Hindlimb muscle (tissue), 1 donor: ENCODE data around the gene NCK1. TPM values are rescaled to one million over a fixed set of nuclear protein-coding genes. Genes with fewer than 3 reads are reported as not detected.

Experiments
- DNase-seq: peaks from one replicate; pipeline ENCODE4 v3.0.0-alpha.2; 2013
- polyA plus RNA-seq: library from polyadenylated mRNA; unstranded; fragments of 120-200 nt; gene quantifications from one replicate; pipeline ENCODE4 v1.2.1, GENCODE V29; 2013; ENCODE audit not compliant: insufficient read length

NCK1 gene
- polyA plus RNA-seq, 1 donor, result 29.0 TPM

DNA sequence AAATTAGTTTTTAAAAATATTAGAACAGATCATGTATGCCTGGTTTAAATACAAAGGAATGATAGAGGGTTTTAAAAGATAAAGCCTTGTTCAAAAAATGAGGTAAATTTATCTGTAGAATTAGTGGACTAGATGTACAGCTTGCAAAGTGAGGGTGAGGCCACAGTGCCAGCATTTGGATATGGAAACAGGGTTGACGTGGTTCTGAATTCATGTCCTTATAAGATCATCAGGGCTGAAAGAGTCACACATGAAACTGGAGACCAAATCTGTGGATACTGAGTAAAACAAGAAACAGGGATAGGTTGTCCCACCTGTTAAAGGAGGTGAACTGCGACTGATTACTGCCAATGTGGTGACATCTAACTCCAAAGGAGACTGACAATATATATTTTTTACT, 46.3 kb downstream of the NCK1 start:
- DNase-seq, result no peak

DNA sequence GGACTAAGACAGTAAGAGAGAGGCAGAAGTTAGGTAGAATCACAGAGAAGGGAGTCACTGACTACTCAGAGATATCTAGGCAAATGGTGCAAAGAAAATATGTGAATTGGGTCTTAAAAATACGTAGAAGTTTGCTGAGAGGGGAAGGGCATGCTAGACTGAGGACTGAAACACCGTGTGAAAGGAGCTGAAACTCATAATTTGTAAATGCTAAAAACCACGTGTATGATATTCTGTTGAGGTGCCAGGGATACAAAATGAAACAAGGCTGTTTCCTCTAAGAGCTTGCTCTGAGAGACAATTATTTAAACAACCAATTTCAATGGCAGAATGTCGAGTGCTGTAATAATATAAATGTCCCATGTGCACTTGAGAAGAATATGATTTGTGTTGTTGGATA, 47.2 kb downstream of the NCK1 start:
- DNase-seq, result no peak

DNA sequence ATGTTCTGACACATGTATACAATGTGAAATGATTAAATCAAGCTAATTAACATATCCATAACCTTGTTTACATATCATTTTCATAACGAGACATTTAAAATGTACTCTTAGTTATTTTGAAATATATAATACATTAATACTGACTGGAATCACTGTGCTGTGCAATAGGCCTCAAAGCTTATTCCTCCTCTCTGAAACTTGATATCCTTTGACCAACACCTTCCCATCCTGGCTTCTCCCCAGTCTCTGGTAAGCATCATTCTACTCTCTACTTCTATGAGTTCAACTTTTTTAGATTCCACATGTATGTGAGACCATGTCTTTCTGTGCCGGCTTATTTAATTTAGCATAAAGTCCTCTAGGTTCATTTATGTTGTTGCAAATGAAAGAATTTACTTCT, 48.7 kb downstream of the NCK1 start:
- DNase-seq, result no peak

DNA sequence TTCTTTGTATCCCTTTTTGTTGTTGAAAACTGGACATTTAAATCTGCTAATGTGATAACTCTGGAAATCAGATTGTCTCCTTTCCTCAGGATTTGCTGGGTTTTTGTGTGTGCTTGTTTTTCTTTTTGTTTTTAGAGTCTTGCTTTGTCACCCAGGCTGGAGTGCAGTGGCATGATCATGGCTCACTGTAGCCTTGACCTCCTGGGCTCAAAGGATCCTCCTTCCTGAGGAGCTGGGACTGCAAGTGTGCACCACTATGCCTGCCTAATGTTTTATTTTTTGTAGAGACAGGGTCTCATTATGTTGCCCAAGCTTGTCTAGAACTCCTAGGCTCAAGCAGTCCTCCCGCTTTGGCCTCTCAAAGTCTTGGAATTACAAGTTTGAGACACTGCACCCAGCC, 51.2 kb downstream of the NCK1 start:
- DNase-seq, result no peak

- DNase-seq, result no peak
These were observed 52.7 kb downstream of the NCK1 start for GRCh38 chr3:136914739-136915138.

DNA sequence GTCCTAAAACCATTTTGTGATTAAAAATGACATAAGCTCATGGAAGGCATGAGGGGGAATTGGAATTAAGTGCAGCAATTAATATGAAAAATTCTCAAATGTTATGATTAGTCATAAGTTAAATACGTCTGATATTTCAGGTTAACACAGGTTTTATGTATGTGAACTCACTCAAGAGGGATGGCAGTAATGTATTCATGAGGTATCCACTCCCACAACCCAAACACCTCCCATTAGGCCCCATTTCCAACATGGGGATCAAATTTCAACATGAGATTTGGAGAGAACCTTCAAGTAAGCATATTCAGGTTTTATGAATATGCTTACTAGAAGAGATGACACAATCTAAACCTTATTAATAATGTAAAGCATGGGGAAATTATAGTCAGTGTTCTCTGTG, 54.2 kb downstream of the NCK1 start:
- DNase-seq, result no peak

GRCh38 chr3:136919799-136920580, 58.0 kb downstream of the NCK1 start:
- DNase-seq, result no peak

DNA sequence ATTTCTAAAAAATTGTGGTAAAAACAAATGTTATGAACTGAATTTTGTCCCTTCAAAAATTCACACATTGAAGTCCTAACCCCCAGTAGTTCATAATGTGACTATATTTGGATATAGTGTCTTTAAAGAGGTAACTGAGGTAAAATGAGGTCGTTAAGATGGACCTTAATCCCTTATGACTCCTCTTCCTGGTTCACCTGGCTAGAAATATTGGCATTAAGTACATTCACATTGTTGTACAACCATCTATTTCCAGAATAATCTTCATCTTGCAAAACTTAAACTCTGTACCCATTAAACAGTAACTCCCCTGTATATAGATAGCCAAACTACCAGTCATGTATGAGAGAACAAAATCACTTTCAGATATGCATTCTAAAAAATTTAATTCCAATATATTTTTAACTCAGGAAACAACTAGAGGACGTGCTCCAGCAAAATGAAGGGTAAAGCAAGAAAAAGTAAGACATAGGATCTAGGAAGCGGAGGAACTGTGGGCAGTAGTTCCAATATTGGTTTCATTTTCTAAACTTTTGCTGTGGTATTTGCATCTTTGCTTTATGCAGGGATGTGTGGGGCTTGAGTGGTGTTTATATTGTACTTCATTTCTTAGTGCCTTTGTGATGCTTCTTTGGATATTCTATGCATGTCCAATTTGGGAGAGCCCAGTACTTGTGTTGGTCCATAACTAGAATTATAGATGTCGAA, 59.0 kb downstream of the NCK1 start:
- DNase-seq, result no peak

GRCh38 chr3:136925425-136926190, 63.6 kb downstream of the NCK1 start:
- DNase-seq, result no peak

GRCh38 chr3:136928240-136928639, 66.2 kb downstream of the NCK1 start:
- no peak for DNase-seq

DNA sequence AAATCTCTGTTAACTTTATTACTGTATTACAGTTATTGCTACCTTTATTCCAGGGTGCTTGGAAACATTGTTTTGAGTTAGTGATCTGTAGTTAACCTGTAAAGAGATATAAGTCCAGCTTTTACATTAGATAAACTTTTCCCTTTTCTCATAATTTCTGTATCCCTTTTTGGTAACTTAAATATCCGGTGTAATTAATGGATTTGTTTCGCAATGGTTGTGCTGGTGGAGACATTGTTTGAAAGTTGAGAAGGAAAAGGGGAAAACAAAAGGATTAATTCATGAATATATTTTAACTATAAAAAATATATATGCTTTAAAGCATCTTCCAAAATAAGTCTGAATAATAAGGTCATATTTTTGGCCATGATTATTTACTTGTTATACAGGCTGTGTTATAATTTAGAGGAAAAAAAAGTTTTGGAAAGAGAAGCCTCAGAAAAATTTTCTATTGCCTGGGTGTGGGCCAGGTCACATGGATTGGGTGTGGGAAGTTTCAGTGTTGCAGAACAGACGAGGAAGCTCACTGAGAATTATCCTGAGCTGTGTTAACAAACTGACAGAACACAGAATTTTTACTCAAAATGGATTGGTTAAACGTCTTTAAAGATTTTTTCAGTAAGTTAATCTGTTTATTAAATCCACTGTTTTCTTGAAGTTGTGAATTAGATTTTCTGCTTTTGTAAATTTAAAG, 68.1 kb downstream of the NCK1 start:
- peak; percentile 51 for DNase-seq

GRCh38 chr3:136931606-136932005, 69.6 kb downstream of the NCK1 start:
- DNase-seq, result no peak

DNA sequence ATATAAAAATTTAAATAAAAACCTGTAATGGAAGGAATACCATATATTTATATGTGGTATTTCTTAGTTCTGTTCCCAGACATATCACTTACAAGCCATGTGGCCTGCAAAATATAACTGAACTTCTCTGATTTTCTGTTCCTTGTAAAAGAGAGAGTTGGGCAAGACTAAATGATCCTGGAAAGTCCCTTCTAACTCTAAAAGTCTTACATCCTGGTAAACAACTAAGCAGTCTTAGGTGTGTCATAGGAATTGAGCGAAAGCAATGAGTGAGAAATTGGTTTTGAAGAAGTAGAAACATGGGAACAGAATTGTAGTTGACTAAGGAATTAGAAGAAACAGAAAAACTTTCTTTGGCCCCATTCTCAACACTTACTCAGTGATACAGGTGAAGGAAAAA, 70.5 kb downstream of the NCK1 start:
- DNase-seq, result no peak

GRCh38 chr3:136932978-136933772, 71.2 kb downstream of the NCK1 start:
- DNase-seq, result no peak

GRCh38 chr3:136937175-136937574, 75.2 kb downstream of the NCK1 start:
- DNase-seq, result no peak

- DNase-seq, result no peak
These were observed 75.8 kb downstream of the NCK1 start for GRCh38 chr3:136937851-136938250.

DNA sequence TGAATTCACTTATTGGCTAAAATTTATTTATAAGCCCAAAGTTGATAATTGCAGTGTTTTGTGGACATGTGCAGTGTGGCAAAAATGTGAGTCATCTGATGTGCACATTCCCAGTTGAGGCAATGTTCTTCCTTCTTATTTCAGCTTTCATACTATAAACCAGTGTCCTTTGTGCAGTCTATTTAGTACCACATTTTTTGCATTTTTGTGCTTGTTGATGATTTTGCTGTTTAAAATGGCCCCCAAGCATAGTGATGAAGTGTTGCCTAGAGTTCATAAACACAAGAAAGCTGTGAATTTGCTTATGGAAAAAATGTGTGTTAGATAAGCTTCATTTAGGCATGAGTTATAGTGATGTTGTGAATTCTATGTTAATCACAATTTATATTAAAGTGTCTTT, 76.3 kb downstream of the NCK1 start:
- DNase-seq, result no peak

DNA sequence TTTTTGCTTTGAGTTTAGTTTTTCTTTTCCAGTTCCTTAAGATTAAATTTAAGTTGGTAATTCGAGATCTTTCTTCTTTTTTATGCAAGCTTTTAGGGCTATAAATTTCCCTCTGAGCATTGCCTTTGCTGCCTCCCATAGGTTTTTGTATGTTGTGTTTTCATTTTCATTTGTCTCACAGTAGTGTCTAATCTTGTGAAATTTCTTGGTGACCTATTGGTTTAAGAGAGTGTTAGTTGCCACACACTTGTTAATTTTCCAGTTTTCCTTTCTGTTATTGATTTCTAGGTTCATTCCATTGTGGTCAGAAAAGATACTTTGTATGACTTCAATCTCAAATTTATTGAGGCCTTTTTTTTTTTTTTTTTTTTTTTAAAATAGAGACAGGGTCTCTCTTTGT, 77.5 kb downstream of the NCK1 start:
- DNase-seq, result no peak

GRCh38 chr3:136942803-136943202, 80.8 kb downstream of the NCK1 start:
- DNase-seq, result no peak

- DNase-seq, result no peak
These were observed 81.4 kb downstream of the NCK1 start for GRCh38 chr3:136943436-136943835.

DNA sequence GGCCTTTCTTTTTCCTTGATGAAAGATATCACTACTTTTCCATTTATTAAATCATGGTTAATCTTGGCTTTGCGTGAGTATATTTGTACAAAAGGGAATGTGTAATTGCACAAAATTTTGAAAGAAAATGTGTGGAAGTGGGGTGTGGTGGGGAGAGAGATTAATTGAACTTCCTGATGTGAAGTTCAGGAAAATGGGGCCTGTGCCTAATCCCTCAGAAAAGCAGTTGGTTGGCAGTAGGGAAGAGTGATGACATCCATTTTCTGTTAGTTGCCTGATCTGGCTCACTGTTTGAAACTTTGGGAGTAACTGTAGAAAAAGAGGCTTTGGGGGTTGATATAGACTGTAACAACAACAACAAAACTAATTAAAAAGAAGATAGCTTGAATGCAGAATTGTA, 85.0 kb downstream of the NCK1 start:
- DNase-seq, result no peak

GRCh38 chr3:136947477-136947876, 85.5 kb downstream of the NCK1 start:
- DNase-seq, result no peak
